Bronchial epithelial cell (primary cell): Measurements from ENCODE around the gene KCNJ3. TPM values are rescaled to one million over a fixed set of nuclear protein-coding genes. Genes with fewer than 3 reads are reported as not detected.

Experiments
- DNase-seq: peaks from one replicate; pipeline ENCODE4 v3.0.0-alpha.2; 2010; ENCODE audit warnings: low read depth
- FAIRE-seq: peaks from 2 replicates; lab custom pipeline; 2011; peaks lifted over from hg19 to GRCh38; lab: Jason Lieb, UNC
- H3K27me3 ChIP-seq: 2 replicates; pipeline ENCODE4 v1.5.1; 2011; ENCODE audit warnings: low read length; ENCODE audit not compliant: control insufficient read depth, insufficient read depth
- H3K36me3 ChIP-seq: 2 replicates; pipeline ENCODE4 v1.5.1; 2011; ENCODE audit warnings: low read length; ENCODE audit not compliant: control insufficient read depth, insufficient read depth
- H3K4me3 ChIP-seq: 2 replicates; pipeline ENCODE4 v1.5.1; 2011; ENCODE audit warnings: mild to moderate bottlenecking, low read depth, low read length, control low read depth
- CTCF ChIP-seq: IDR thresholded peaks from 2 replicates; pipeline ENCODE4 v1.5.1; 2011; ENCODE audit warnings: mild to moderate bottlenecking, moderate library complexity, low read length, control low read depth, inconsistent platforms; ENCODE audit not compliant: insufficient read depth, severe bottlenecking
- total RNA-seq: library from RNA; depleted of rRNA; stranded (reverse); fragments of >200 nt; gene quantifications from 2 replicates; pipeline ENCODE4 v1.2.1, GENCODE V29; 2014

Gene KCNJ3
- total RNA-seq, 1 donor from 2014 or later = not detected

DNA sequence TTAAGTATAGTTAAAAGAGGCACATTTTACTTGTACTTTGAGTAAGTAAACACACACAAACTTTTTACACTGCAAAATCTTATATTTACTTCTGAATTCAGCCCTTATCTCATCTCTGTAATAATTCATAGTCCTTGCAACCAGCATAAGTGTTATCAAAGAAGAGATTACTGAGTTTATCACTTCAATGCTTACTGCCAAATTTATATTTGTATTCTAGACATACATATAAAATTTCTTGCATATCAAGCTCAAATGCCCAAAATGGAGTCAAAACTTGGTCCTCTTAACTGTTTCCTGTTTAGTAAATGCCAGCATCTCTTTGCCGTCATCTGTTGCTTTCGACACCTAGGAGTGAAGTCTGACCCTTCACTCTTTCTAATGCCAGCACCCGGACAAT is 21.1 kb upstream of the KCNJ3 start:
- no peak for TF ChIP-seq CTCF
- FAIRE-seq (no peak), DNase-seq (no peak)
- Histone ChIP-seq H3K4me3 (no peak overlapping the region), H3K27me3 (no peaks in the 10 kb centered on the region), H3K36me3 (no peaks in the 10 kb centered on the region)

- H3K27me3 ChIP-seq = no peaks in the 10 kb centered on the region
- FAIRE-seq (no peak), DNase-seq (no peak)
- TF ChIP-seq CTCF = no peak
- H3K4me3 ChIP-seq = no peak overlapping the region
- no peaks in the 10 kb centered on the region for H3K36me3 ChIP-seq
These were observed 16.8 kb upstream of the KCNJ3 start for GRCh38 chr2:154681741-154682140.

DNA sequence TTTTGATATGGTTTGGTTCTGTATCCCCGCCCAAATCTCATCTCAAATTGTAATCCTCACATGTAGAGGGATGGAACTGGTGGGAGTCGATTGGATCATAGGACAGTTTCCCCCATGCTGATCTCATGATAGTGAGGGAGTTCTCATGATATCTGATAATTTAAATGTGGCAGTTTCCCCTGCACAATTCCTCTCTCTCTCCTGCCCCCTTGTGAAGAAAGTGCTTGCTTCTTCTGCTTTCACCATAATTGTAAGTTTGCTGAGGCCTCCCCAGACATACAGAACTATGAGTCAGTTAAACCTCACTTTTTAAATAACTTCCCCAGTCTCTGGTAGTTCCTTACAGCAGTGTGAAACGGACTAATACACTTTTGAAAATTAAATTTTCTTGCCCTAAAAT is 12.3 kb upstream of the KCNJ3 start:
- Histone ChIP-seq H3K4me3 (no peak overlapping the region), H3K27me3 (no peaks in the 10 kb centered on the region), H3K36me3 (no peaks in the 10 kb centered on the region)
- no peak for DNase-seq
- FAIRE-seq = no peak
- TF ChIP-seq CTCF = no peak

DNA sequence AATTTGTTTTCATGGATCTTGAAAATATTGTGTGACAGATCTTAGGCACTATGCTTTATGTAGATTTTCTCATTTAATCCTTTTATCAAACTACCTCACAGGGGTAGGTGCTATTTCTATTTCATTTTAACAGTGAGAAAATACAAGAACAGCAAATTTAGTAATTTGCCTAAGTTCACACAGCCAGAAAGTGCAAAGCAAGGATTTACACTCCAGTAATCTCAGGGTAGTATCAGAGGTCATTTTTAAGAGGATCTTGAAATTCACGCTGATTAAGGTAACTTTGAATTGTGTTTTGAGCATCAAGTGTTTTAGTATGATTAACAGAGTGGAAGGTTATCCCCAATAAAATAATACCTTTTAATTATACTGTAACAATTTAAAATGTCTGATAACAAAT is 10.1 kb upstream of the KCNJ3 start:
- TF ChIP-seq CTCF = no peak
- DNase-seq = no peak
- no peak overlapping the region for H3K4me3 ChIP-seq
- no peaks in the 10 kb centered on the region for H3K27me3 ChIP-seq
- no peak for FAIRE-seq
- no peaks in the 10 kb centered on the region for H3K36me3 ChIP-seq

DNA sequence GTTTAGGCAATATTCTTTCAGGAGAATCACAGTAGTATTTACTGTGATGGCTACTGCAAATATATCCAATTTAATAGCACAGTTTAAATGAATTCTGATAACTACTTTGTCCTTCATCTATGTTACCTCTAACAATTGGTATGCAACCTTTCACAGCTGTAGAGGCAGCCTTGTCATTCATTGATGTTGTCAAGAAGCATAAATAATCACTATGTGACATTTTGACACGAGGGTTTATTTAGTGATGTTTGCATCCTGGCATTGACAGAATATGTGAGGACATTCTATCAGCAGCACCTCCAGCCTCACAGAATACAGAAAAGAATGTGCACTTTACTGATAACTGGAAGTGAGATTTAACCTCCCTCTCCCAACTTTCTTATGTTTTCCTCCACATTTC is 9.3 kb upstream of the KCNJ3 start:
- FAIRE-seq = no peak
- no peak for DNase-seq
- no peak for TF ChIP-seq CTCF
- H3K27me3 ChIP-seq = no peaks in the 10 kb centered on the region
- no peak overlapping the region for H3K4me3 ChIP-seq
- H3K36me3 ChIP-seq = no peaks in the 10 kb centered on the region

GRCh38 chr2:154692927-154693326 is 5.6 kb upstream of the KCNJ3 start:
- no peak for TF ChIP-seq CTCF
- no peaks in the 10 kb centered on the region for H3K36me3 ChIP-seq
- FAIRE-seq (no peak), DNase-seq (peak; percentile 3)
- peaks cover 6% of the 10 kb centered on the region for H3K27me3 ChIP-seq
- H3K4me3 ChIP-seq = no peak overlapping the region
